HepG2 (cell line): Measurements from ENCODE around the gene FGD4. TPM values are rescaled to one million over a fixed set of nuclear protein-coding genes. Genes with fewer than 3 reads are reported as not detected.

Source experiments
- ATAC-seq: fragments of 200-7000 bp; cut with Tn5 transposase; 3 replicates; pipeline ENCODE4 v1.9.1; 2020; ENCODE audit warnings: mild to moderate bottlenecking, moderate library complexity
- BruUV-seq: library from RNA; stranded (reverse); fragments of 400-500 nt; replicated peaks from 2 replicates; lab custom pipeline; 2021; lab: Mats Ljungman, UMichigan
- CTCF ChIA-PET: fragments of 300-600 bp; formaldehyde crosslinking; extraction: SDS; loops from one replicate; lab custom pipeline; 2021; ENCODE audit warnings: low total read pairs, inconsistent platforms, low intra/inter-chr PET ratio; lab: Yijun Ruan, JAX
- POLR2A ChIA-PET: fragments of 350-600 bp; sonication (Branson Sonifier 250); formaldehyde crosslinking; loops from one replicate; lab custom pipeline; 2020; ENCODE audit warnings: antibody characterized with exemption, inconsistent platforms; lab: Yijun Ruan, JAX
- DNase-seq: peaks from one replicate; pipeline ENCODE4 v3.0.0-alpha.2; 2015; ENCODE audit warnings: low spot score
- FAIRE-seq: peaks from 3 replicates; lab custom pipeline; 2011; peaks lifted over from hg19 to GRCh38; lab: Jason Lieb, UNC
- H2AFZ ChIP-seq: one replicate; pipeline ENCODE4 v1.6.1; 2011; ENCODE audit warnings: low read length, inconsistent platforms
- H3K27ac ChIP-seq: fragments of 300-600 bp; 3 replicates; pipeline ENCODE4 v1.8.0; 2011; ENCODE audit warnings: mixed run types, mild to moderate bottlenecking, mixed read lengths, low read length, inconsistent platforms; ENCODE audit not compliant: insufficient read depth; ENCODE audit errors: extremely low read length
- H3K27me3 ChIP-seq, 2 experiments: fragments of 200-600 bp in 1 of 2; 2 replicates in 1 of 2; 3 replicates in 1 of 2; pipeline versions ENCODE4 v1.6.0 to v1.8.0; 2011; ENCODE audit warnings: low read length in 2 of 2, mild to moderate bottlenecking in 2 of 2, moderate library complexity in 2 of 2, inconsistent platforms in 1 of 2; ENCODE audit not compliant: insufficient read depth in 2 of 2, control insufficient read depth in 1 of 2
- H3K36me3 ChIP-seq, 2 experiments: fragments of 200-600 bp in 1 of 2; replicated peaks in 1 of 2; 2 replicates in 1 of 2; 3 replicates in 1 of 2; pipeline versions ENCODE4 v1.5.1 to v1.8.0; 2011; ENCODE audit warnings: low read length in 2 of 2, inconsistent platforms in 1 of 2; ENCODE audit not compliant: insufficient read depth in 2 of 2, control insufficient read depth in 1 of 2
- H3K4me1 ChIP-seq: 2 replicates; pipeline ENCODE4 v1.5.1; 2012; ENCODE audit warnings: low read length, inconsistent platforms; ENCODE audit not compliant: insufficient read depth
- H3K4me2 ChIP-seq: 2 replicates; pipeline ENCODE4 v1.6.0; 2011; ENCODE audit warnings: low read depth, low read length, inconsistent platforms
- H3K4me3 ChIP-seq, 3 experiments: fragments of 200-600 bp in 1 of 3; sonication (generic), shearing (Covaris generic) in 1 of 3; replicated peaks in 1 of 3; 2 replicates each; pipeline ENCODE4 v1.5.1; 2011 to 2016; ENCODE audit warnings: low read length in 3 of 3, inconsistent platforms in 2 of 3, low read depth in 2 of 3, mild to moderate bottlenecking in 2 of 3, control low read depth in 1 of 3, mixed read lengths in 1 of 3; ENCODE audit not compliant: insufficient read depth in 1 of 3
- H3K79me2 ChIP-seq: one replicate; pipeline ENCODE4 v1.6.1; 2011; ENCODE audit warnings: low read length, inconsistent platforms; ENCODE audit not compliant: insufficient read depth
- H3K9ac ChIP-seq: 2 replicates; pipeline ENCODE4 v1.6.0; 2011; ENCODE audit warnings: mild to moderate bottlenecking, low read depth, low read length, inconsistent platforms; ENCODE audit not compliant: insufficient read depth
- H3K9me3 ChIP-seq: 2 replicates; pipeline ENCODE4 v1.5.1; 2012; ENCODE audit warnings: mild to moderate bottlenecking, low read length
- H4K20me1 ChIP-seq: 2 replicates; pipeline ENCODE4 v1.6.0; 2011; ENCODE audit warnings: inconsistent platforms, mild to moderate bottlenecking, low read length, moderate library complexity; ENCODE audit not compliant: insufficient read depth
- ARID3A ChIP-seq: IDR thresholded peaks from 2 replicates; pipeline ENCODE4 v1.6.1; 2012; ENCODE audit warnings: low read depth, low read length, improper control_type of control experiment
- ELF4 ChIP-seq: sonication (generic); formaldehyde crosslinking; IDR thresholded peaks from 2 replicates; pipeline ENCODE4 v1.5.0; 2020; ENCODE audit warnings: missing genetic modification reagents, mild to moderate bottlenecking, moderate library complexity, borderline replicate concordance
- NBN ChIP-seq: fragments of 450-650 bp; conservative IDR thresholded peaks from 2 replicates; pipeline ENCODE4 v1.6.1; 2017
- PTBP1 ChIP-seq: fragments of 200-400 bp; formaldehyde crosslinking; IDR thresholded peaks from 2 replicates; pipeline ENCODE4 v1.6.1; 2018; ENCODE audit warnings: low read length, low read depth; ENCODE audit not compliant: poor library complexity, severe bottlenecking
- ZBTB10 ChIP-seq: sonication (generic); formaldehyde crosslinking; IDR thresholded peaks from 2 replicates; pipeline ENCODE4 v1.4.0; 2020; ENCODE audit warnings: missing genetic modification reagents, borderline replicate concordance
- ZFY ChIP-seq: sonication (generic); formaldehyde crosslinking; IDR thresholded peaks from 2 replicates; pipeline ENCODE4 v1.4.0; 2020; ENCODE audit warnings: missing genetic modification reagents
- ZNF280D ChIP-seq: sonication (generic); formaldehyde crosslinking; IDR thresholded peaks from 2 replicates; pipeline ENCODE4 v1.5.1; 2020; ENCODE audit warnings: mild to moderate bottlenecking, missing genetic modification reagents
- ZNF460 ChIP-seq: sonication (generic); formaldehyde crosslinking; IDR thresholded peaks from 2 replicates; pipeline ENCODE4 v1.5.1; 2020; ENCODE audit warnings: missing genetic modification reagents, mild to moderate bottlenecking, borderline replicate concordance
- WGBS: methylation state at CpG from one replicate; pipeline ENCODE4 v1.1.6; 2017; ENCODE audit warnings: low lambda C conversion rate; 5-methylcytosine and 5-hydroxymethylcytosine counted together
- in situ Hi-C: cut with HindIII; loops from 2 replicates; pipeline ENCODE4 v1.10.0; 2017; ENCODE audit warnings: low pct_unique_long_range_greater_than_20kb; ENCODE audit not compliant: extremely low pct_ligation_motif_present
- intact Hi-C: fragments of 100-400 bp; cut with micrococcal nuclease; formaldehyde crosslinking; loops from one replicate; pipeline ENCODE4 v1.10.0; 2022; ENCODE audit not compliant: unreplicated experiment
- polyA plus RNA-seq, 8 experiments: library from polyadenylated mRNA; depleted of rRNA in 3 of 8; stranded (reverse) in 7 of 8; unstranded in 1 of 8; fragments of >200 nt; fragmentation: Illumina TruSeq in 4 of 8; extraction: Trizol in 4 of 8; gene quantifications; 2 replicates each; pipeline versions ENCODE4 v1.2.1 to v1.2.3, GENCODE V29; 2011 to 2016; ENCODE audit warnings: low read depth in 4 of 8, missing spikeins in 1 of 8, mixed read lengths in 1 of 8; ENCODE audit not compliant: insufficient read depth in 1 of 8
- total RNA-seq, 5 experiments: library from RNA; depleted of rRNA; stranded (reverse); fragments of >200 nt; fragmentation: Illumina TruSeq; extraction: Trizol; gene quantifications; 2 replicates each; pipeline ENCODE4 v1.2.3, GENCODE V29; 2016; ENCODE audit warnings: low read depth in 1 of 5
- TF ChIP-seq, protein P1 (sequence below): sonication (generic); formaldehyde crosslinking; IDR thresholded peaks from 2 replicates; pipeline ENCODE4 v1.4.0; 2020; ENCODE audit warnings: mild to moderate bottlenecking, low read depth, missing genetic modification reagents

The FGD4 gene
- total and polyA plus RNA-seq, 2 of the 13 experiments (the other 11 are each of a cell fraction or from before 2014, with no cell fraction given) = 4.6 to 6.6 TPM

GRCh38 chr12:32503730-32504129, 104.4 kb downstream of the FGD4 start (continued):
- no peak for TF ChIP-seq ZNF280D (CRISPR knock-in tag)

GRCh38 chr12:32504591-32504990, 105.2 kb downstream of the FGD4 start:
- ATAC-seq (no peak), FAIRE-seq (no peak)
- TF ChIP-seq ZBTB10 (CRISPR knock-in tag) (no peak), ARID3A (no peak), ELF4 (CRISPR knock-in tag) (no peak), NBN (no peak), ZNF460 (CRISPR knock-in tag) (no peak), PTBP1 (no peak), ZFY (CRISPR knock-in tag) (no peak)
- TF ChIP-seq, protein P1, sequence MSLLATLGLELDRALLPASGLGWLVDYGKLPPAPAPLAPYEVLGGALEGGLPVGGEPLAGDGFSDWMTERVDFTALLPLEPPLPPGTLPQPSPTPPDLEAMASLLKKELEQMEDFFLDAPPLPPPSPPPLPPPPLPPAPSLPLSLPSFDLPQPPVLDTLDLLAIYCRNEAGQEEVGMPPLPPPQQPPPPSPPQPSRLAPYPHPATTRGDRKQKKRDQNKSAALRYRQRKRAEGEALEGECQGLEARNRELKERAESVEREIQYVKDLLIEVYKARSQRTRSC (CRISPR knock-in tag) = no peak
- TF ChIP-seq, all 625 proteins: peak for 0
- Histone ChIP-seq H3K27ac (no peak overlapping the region), H3K36me3 (no peaks in the 10 kb centered on the region), H3K9me3 (no peaks in the 10 kb centered on the region), H3K79me2 (no peaks in the 10 kb centered on the region), H2AFZ (no peak overlapping the region), H3K4me1 (peaks cover 31% of the 10 kb centered on the region), H3K4me2 (no peak overlapping the region), H3K27me3 (no peaks in the 10 kb centered on the region; a peak in 1 of 5 replicates), H4K20me1 (no peaks in the 10 kb centered on the region), H3K9ac (no peak overlapping the region), H3K4me3 (no peak overlapping the region)
- intact Hi-C loops = no loop called here
- no peak for DNase-seq
- ChIA-PET CTCF (no interaction called here), POLR2A (no interaction called here)
- in situ Hi-C loops = no loop called here
- 94% methylated on average over 3 of the region's 3 CpGs for WGBS
- BruUV-seq = no TSS peak
